Suppressor macrophage treated with lipopolysaccharide for 1 hour (primary cell): ENCODE measurements around the gene TMEM140.
"Not testable (repeated sequence)": the region's sequence is repeated elsewhere in the genome, so short reads cannot be mapped to it uniquely, and the experiment has no call there.

Source experiments
- DNase-seq, 3 donors: peaks; one replicate each; pipeline ENCODE4 v3.0.0-alpha.2; 2020 to 2022

The TMEM140 gene

GRCh38 chr7:135147899-135148721, at the start of gene TMEM140:
Gene TMEM140 (plus strand): TSS chr7:135148072. CDS start chr7:135164442, 16,370 bp downstream.
- DNase-seq, result peak; percentile 87 to 97 (median 92)

- no peak for DNase-seq
Observed at GRCh38 chr7:135098391-135098790, 49.5 kb upstream of the TMEM140 start.

GRCh38 chr7:135100856-135101255, 47.0 kb upstream of the TMEM140 start:
- DNase-seq, result peak in 1 of 3 donors; percentile 5

GRCh38 chr7:135102372-135102771, 45.5 kb upstream of the TMEM140 start:
- DNase-seq, result no peak

GRCh38 chr7:135109562-135109961, 38.3 kb upstream of the TMEM140 start:
- DNase-seq, result no peak

GRCh38 chr7:135109976-135110375, 37.9 kb upstream of the TMEM140 start:
- no peak for DNase-seq

- DNase-seq, result peak in 1 of 3 donors; percentile 5
Observed at GRCh38 chr7:135111379-135111778, 36.5 kb upstream of the TMEM140 start.

GRCh38 chr7:135114622-135115021, 33.2 kb upstream of the TMEM140 start:
- no peak for DNase-seq

- DNase-seq, result no peak
Observed at GRCh38 chr7:135117096-135117495, 30.8 kb upstream of the TMEM140 start.

GRCh38 chr7:135121868-135122267, 26.0 kb upstream of the TMEM140 start:
- DNase-seq, result no peak

GRCh38 chr7:135124631-135125030, 23.2 kb upstream of the TMEM140 start:
- not testable (repeated sequence) for DNase-seq

GRCh38 chr7:135128931-135129330, 18.9 kb upstream of the TMEM140 start:
- DNase-seq, result no peak

- no peak for DNase-seq
Observed at GRCh38 chr7:135129579-135129978, 18.3 kb upstream of the TMEM140 start.

GRCh38 chr7:135143885-135144668, 3.8 kb upstream of the TMEM140 start:
- DNase-seq, result no peak

- DNase-seq, result peak; percentile 55 to 80 (median 67)
Observed at GRCh38 chr7:135147341-135147898, 452 bp upstream of the TMEM140 start.

- DNase-seq, result peak; percentile 77 to 81 (median 81)
Observed at GRCh38 chr7:135150072-135150782, 2.4 kb downstream of the TMEM140 start.

- peak; percentile 62 to 75 (median 74) for DNase-seq
Observed at GRCh38 chr7:135151132-135151531, 3.3 kb downstream of the TMEM140 start.

- DNase-seq, result peak; percentile 79 to 88 (median 83)
Observed at GRCh38 chr7:135151533-135151932, 3.7 kb downstream of the TMEM140 start.

GRCh38 chr7:135152442-135152841, 4.6 kb downstream of the TMEM140 start:
- DNase-seq, result no peak

- no peak for DNase-seq
Observed at GRCh38 chr7:135154734-135155133, 6.9 kb downstream of the TMEM140 start.

- no peak for DNase-seq
Observed at GRCh38 chr7:135156290-135156689, 8.4 kb downstream of the TMEM140 start.

GRCh38 chr7:135158141-135158655, 10.3 kb downstream of the TMEM140 start:
- DNase-seq, result no peak

GRCh38 chr7:135158874-135159273, 11.0 kb downstream of the TMEM140 start:
- DNase-seq, result no peak
